GM18517 (cell line): Measurements from ENCODE around the gene CD200.

Experiments
- ATAC-seq: cut with Tn5 transposase; IDR thresholded peaks from one replicate; pipeline ENCODE4 v1.9.1; 2021; ENCODE audit warnings: mild to moderate bottlenecking, moderate library complexity; ENCODE audit not compliant: unreplicated experiment

The CD200 gene

GRCh38 chr3:112331851-112332250 is 1.1 kb upstream of the CD200 start:
- ATAC-seq, result no peak

- ATAC-seq, result no peak
Observed at GRCh38 chr3:112333381-112334317, 693 bp downstream of the CD200 start.

GRCh38 chr3:112334691-112335433 is 1.9 kb downstream of the CD200 start:
- ATAC-seq, result no peak

- ATAC-seq, result no peak
Observed at GRCh38 chr3:112335434-112335781, 2.5 kb downstream of the CD200 start.

GRCh38 chr3:112338021-112338726 is 5.2 kb downstream of the CD200 start:
- no peak for ATAC-seq

GRCh38 chr3:112338727-112339056 is 5.7 kb downstream of the CD200 start:
- ATAC-seq, result no peak

GRCh38 chr3:112339134-112339533 is 6.2 kb downstream of the CD200 start:
- ATAC-seq, result no peak

- no peak for ATAC-seq
Observed at GRCh38 chr3:112339609-112340008, 6.7 kb downstream of the CD200 start.

GRCh38 chr3:112341386-112341785 is 8.4 kb downstream of the CD200 start:
- ATAC-seq, result no peak

GRCh38 chr3:112345681-112346080 is 12.7 kb downstream of the CD200 start:
- ATAC-seq, result no peak

GRCh38 chr3:112346491-112347122 is 13.7 kb downstream of the CD200 start:
- ATAC-seq, result no peak

GRCh38 chr3:112348943-112349342 is 16.0 kb downstream of the CD200 start:
- ATAC-seq, result no peak

- ATAC-seq, result no peak
Observed at GRCh38 chr3:112349557-112349956, 16.6 kb downstream of the CD200 start.

- ATAC-seq, result no peak
Observed at GRCh38 chr3:112350018-112350810, 17.3 kb downstream of the CD200 start.

GRCh38 chr3:112351036-112351435 is 18.1 kb downstream of the CD200 start:
- ATAC-seq, result no peak

GRCh38 chr3:112351823-112352222 is 18.9 kb downstream of the CD200 start:
- no peak for ATAC-seq

- ATAC-seq, result no peak
Observed at GRCh38 chr3:112352720-112353119, 19.8 kb downstream of the CD200 start.

- no peak for ATAC-seq
Observed at GRCh38 chr3:112353365-112353764, 20.4 kb downstream of the CD200 start.

- ATAC-seq, result no peak
Observed at GRCh38 chr3:112354642-112355306, 21.8 kb downstream of the CD200 start.

GRCh38 chr3:112355307-112355687 is 22.3 kb downstream of the CD200 start:
- no peak for ATAC-seq
